HG03135 (cell line): ENCODE results near the gene ABHD1.
"Not testable (repeated sequence)": the region's sequence is repeated elsewhere in the genome, so short reads cannot be mapped to it uniquely, and the experiment has no call there.

Source experiments
- ATAC-seq: cut with Tn5 transposase; IDR thresholded peaks from one replicate; pipeline ENCODE4 v1.9.1; 2021; ENCODE audit warnings: mild to moderate bottlenecking, moderate library complexity; ENCODE audit not compliant: unreplicated experiment

Gene ABHD1

GRCh38 chr2:27162151-27163121 lies 38.8 kb downstream of the ABHD1 start:
- ATAC-seq, result no peak

- ATAC-seq, result no peak
These were observed 41.5 kb downstream of the ABHD1 start for GRCh38 chr2:27164960-27165763.

GRCh38 chr2:27170581-27171337 lies 47.1 kb downstream of the ABHD1 start:
- no peak for ATAC-seq

GRCh38 chr2:27171351-27171848 lies 47.8 kb downstream of the ABHD1 start:
- ATAC-seq, result no peak

GRCh38 chr2:27174638-27175037 lies 51.0 kb downstream of the ABHD1 start:
- no peak for ATAC-seq

- ATAC-seq, result no peak
These were observed 51.7 kb downstream of the ABHD1 start for GRCh38 chr2:27175330-27175729.

GRCh38 chr2:27175781-27176180 lies 52.2 kb downstream of the ABHD1 start:
- ATAC-seq, result not testable (repeated sequence)

GRCh38 chr2:27177441-27178351 lies 54.1 kb downstream of the ABHD1 start:
- no peak for ATAC-seq

GRCh38 chr2:27178469-27178868 lies 54.9 kb downstream of the ABHD1 start:
- no peak for ATAC-seq

- ATAC-seq, result no peak
These were observed 55.9 kb downstream of the ABHD1 start for GRCh38 chr2:27179344-27180000.
